Activated effector memory CD4-positive, alpha-beta T cell treated with Interleukin-2 at 50 U/mL for 16 hours (primary cell): ENCODE data around the gene MYCN.

ENCODE experiments used
- DNase-seq: peaks from one replicate; pipeline ENCODE4 v3.0.0-alpha.2; 2020

MYCN gene

GRCh38 chr2:15980605-15981098, 40.3 kb downstream of the MYCN start:
- no peak for DNase-seq

- DNase-seq = no peak
Observed at GRCh38 chr2:15981646-15982045, 41.3 kb downstream of the MYCN start.

- no peak for DNase-seq
Observed at GRCh38 chr2:15982285-15983044, 42.1 kb downstream of the MYCN start.

- DNase-seq = no peak
Observed at GRCh38 chr2:15983496-15983895, 43.1 kb downstream of the MYCN start.

- DNase-seq = no peak
Observed at GRCh38 chr2:15984368-15985255, 44.3 kb downstream of the MYCN start.

- no peak for DNase-seq
Observed at GRCh38 chr2:15985531-15985930, 45.2 kb downstream of the MYCN start.

GRCh38 chr2:15986068-15986560, 45.8 kb downstream of the MYCN start:
- no peak for DNase-seq

GRCh38 chr2:15986644-15987043, 46.3 kb downstream of the MYCN start:
- no peak for DNase-seq

GRCh38 chr2:15988733-15989132, 48.4 kb downstream of the MYCN start:
- DNase-seq = no peak

- DNase-seq = no peak
Observed at GRCh38 chr2:15989559-15989958, 49.2 kb downstream of the MYCN start.

- DNase-seq = no peak
Observed at GRCh38 chr2:15990151-15991101, 50.1 kb downstream of the MYCN start.

- no peak for DNase-seq
Observed at GRCh38 chr2:15991231-15991630, 50.9 kb downstream of the MYCN start.

- no peak for DNase-seq
Observed at GRCh38 chr2:15992457-15993231, 52.3 kb downstream of the MYCN start.

- DNase-seq = no peak
Observed at GRCh38 chr2:15993232-15993610, 52.9 kb downstream of the MYCN start.

- no peak for DNase-seq
Observed at GRCh38 chr2:15993666-15994065, 53.3 kb downstream of the MYCN start.

GRCh38 chr2:15995603-15996002, 55.3 kb downstream of the MYCN start:
- no peak for DNase-seq
